ENCODE measurements around the gene MEIOSIN.

Gene MEIOSIN

DNA sequence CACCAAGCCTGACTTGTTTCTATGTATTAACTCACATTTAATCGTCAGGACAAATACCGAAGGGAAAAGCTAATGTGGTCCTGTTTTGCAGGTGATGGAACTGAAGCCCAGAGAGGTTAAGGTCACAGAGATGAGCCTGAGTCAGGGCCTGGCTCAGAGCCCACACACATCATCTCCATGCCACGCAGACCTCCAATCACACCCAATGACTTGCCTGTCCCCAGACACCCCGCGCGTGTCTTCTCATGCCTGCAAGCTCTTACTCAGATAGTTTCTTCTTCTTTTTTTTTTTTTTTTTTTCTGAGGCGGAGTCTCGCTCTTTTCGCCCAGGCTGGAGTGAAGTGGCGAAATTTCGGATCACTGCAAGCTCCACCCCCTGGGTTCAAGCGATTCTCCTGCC, 19.4 kb downstream of the MEIOSIN start:
- Histone ChIP-seq H3K36me3 (no peaks in the 10 kb centered on the region), H3K4me3 (ENCODE audit: low read depth, low read length) (no peak overlapping the region), H3K27ac (no peak overlapping the region), H3K9me3 (ENCODE audit: severe bottlenecking) (no peaks in the 10 kb centered on the region), H3K27me3 (ENCODE audit: insufficient read depth, low read depth, severe bottlenecking) (no peaks in the 10 kb centered on the region)
- TF ChIP-seq, protein P1, sequence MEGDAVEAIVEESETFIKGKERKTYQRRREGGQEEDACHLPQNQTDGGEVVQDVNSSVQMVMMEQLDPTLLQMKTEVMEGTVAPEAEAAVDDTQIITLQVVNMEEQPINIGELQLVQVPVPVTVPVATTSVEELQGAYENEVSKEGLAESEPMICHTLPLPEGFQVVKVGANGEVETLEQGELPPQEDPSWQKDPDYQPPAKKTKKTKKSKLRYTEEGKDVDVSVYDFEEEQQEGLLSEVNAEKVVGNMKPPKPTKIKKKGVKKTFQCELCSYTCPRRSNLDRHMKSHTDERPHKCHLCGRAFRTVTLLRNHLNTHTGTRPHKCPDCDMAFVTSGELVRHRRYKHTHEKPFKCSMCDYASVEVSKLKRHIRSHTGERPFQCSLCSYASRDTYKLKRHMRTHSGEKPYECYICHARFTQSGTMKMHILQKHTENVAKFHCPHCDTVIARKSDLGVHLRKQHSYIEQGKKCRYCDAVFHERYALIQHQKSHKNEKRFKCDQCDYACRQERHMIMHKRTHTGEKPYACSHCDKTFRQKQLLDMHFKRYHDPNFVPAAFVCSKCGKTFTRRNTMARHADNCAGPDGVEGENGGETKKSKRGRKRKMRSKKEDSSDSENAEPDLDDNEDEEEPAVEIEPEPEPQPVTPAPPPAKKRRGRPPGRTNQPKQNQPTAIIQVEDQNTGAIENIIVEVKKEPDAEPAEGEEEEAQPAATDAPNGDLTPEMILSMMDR (IDR thresholded peaks at IDR 0.05; ENCODE audit: low read depth, low read length), result no peak
- DNase-seq, result no peak

DNA sequence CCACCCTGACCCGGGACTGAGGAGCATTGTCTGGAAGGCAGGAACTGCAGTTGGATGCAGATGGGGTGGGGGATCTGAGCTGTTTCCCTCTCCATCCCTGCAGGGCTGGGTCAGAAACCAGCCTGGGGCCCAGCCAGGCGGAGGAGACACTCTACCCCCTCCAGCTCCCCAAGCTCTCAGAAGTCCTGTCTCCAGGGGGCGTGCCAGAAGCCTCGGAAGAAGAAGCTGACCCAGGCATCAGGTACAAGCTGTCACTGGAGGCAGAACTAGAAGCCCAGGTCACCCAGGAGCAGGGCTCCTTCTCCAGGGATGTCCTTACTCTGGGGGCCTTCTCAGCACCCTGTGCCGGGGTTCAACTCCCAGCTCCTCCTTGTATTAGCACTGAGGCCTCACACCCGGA, 20.3 kb downstream of the MEIOSIN start:
- Histone ChIP-seq H3K27me3 (ENCODE audit: insufficient read depth, low read depth, severe bottlenecking) (no peaks in the 10 kb centered on the region), H3K36me3 (no peaks in the 10 kb centered on the region), H3K27ac (no peak overlapping the region), H3K9me3 (ENCODE audit: severe bottlenecking) (no peaks in the 10 kb centered on the region), H3K4me3 (ENCODE audit: low read depth, low read length) (no peak overlapping the region)
- TF ChIP-seq, protein P1 (IDR thresholded peaks at IDR 0.05; ENCODE audit: low read depth, low read length), result 0 out of 2 replicates have a peak, but pooled peaks have one; percentile 19
- DNase-seq, result peak; percentile 49

DNA sequence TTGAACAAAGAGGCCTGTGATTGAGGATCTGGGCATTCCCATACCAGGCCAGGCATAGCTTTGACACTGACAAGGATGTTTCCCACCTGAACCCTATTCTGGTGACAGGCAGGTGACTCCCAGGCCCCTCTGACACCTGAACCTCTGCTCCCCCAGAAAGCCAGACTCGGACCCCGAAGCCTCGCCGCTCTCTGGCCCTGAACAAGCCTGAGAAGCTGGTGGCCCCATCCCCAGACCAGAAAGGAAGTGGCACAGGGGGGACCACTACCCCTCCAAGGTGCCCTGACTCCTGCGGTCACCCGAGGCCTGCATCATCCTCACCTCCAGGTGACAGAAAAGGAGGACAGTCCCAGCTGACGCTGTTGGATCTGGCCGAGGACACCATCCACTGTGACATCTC, 21.1 kb downstream of the MEIOSIN start:
- DNase-seq, result no peak
- Histone ChIP-seq H3K36me3 (no peaks in the 10 kb centered on the region), H3K27ac (no peak overlapping the region), H3K9me3 (ENCODE audit: severe bottlenecking) (no peaks in the 10 kb centered on the region), H3K4me3 (ENCODE audit: low read depth, low read length) (no peak overlapping the region), H3K27me3 (ENCODE audit: insufficient read depth, low read depth, severe bottlenecking) (no peaks in the 10 kb centered on the region)
- TF ChIP-seq, protein P1 (IDR thresholded peaks at IDR 0.05; ENCODE audit: low read depth, low read length), result no peak

DNA sequence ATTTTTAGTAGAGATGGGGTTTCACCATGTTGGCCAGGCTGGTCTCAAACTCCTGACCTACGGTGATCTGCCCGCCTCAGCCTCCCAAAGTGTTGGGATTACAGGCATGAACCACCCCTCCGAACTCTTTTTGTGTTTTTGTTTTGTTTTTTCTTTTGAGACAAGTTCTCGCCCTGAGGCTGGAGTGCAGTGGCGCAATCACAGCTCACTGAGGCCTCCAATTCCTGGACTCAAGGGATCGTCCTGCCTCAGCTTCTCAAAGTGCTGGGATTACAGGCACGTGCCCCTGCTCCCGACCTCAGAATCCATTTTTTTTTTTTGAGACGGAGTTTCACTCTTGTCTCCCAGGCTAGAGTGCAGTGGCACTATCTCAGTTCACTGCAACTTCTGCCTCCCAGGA, 24.5 kb downstream of the MEIOSIN start:
- Histone ChIP-seq H3K9me3 (ENCODE audit: severe bottlenecking) (no peaks in the 10 kb centered on the region), H3K27ac (no peak overlapping the region), H3K36me3 (no peaks in the 10 kb centered on the region), H3K4me3 (ENCODE audit: low read depth, low read length) (no peak overlapping the region), H3K27me3 (ENCODE audit: insufficient read depth, low read depth, severe bottlenecking) (no peaks in the 10 kb centered on the region)
- no peak for DNase-seq
- TF ChIP-seq, protein P1 (IDR thresholded peaks at IDR 0.05; ENCODE audit: low read depth, low read length), result no peak

DNA sequence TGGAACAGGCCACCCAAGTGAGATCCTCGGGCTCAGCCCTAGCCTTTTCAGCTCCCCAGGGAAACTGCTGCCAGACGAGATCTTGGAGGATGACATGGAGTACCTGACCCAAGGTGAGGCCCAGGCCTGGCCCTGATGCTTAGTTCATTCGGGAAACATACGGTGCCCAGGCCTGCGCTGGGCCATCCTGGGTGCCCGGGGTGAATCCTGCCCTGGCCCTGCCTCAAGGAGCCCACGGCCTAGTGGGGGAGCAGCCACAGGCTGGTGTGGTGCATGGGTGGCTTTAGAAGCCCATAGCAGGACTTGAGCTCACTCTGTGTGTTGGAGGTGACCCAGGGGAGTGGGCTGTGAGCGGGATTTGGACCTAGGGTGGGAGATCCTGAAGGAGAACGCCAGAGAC, 25.7 kb downstream of the MEIOSIN start:
- TF ChIP-seq, protein P1 (IDR thresholded peaks at IDR 0.05; ENCODE audit: low read depth, low read length), result no peak
- no peaks in the 10 kb centered on the region for H3K9me3 ChIP-seq (ENCODE audit: severe bottlenecking)
- no peaks in the 10 kb centered on the region for H3K36me3 ChIP-seq
- no peaks in the 10 kb centered on the region for H3K27me3 ChIP-seq (ENCODE audit: insufficient read depth, low read depth, severe bottlenecking)
- no peak overlapping the region for H3K27ac ChIP-seq
- H3K4me3 ChIP-seq (ENCODE audit: low read depth, low read length), result no peak overlapping the region
- no peak for DNase-seq

DNA sequence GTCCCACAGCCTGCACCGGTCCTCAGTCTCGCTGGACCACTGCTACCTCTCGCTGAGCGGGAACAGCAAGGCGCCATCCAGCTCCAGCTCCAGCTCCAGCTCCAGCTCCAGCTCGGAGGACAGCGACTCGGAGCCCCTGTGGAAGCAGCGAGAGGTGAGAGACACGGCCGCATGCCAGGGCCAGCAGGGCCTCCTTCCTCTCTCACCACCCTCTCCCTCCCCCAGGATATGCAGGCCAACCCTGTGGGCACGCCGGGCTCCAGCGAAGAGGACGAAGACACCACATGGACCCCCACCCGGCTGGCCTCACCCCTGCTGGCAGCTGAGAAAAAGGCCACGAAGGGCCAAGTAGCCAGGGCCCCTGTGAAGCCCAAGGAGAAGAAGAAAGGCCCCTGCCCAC, 28.5 kb downstream of the MEIOSIN start:
- Histone ChIP-seq H3K27ac (no peak overlapping the region), H3K9me3 (ENCODE audit: severe bottlenecking) (no peaks in the 10 kb centered on the region), H3K27me3 (ENCODE audit: insufficient read depth, low read depth, severe bottlenecking) (no peaks in the 10 kb centered on the region), H3K4me3 (ENCODE audit: low read depth, low read length) (no peak overlapping the region), H3K36me3 (no peaks in the 10 kb centered on the region)
- DNase-seq, result no peak
- TF ChIP-seq, protein P1 (IDR thresholded peaks at IDR 0.05; ENCODE audit: low read depth, low read length), result no peak
